SK-N-SH treated with all-trans-retinoic acid at 6 μM for 48 hours (cell line): ENCODE results near the gene CLCF1.

ENCODE experiments used
- ATAC-seq: fragments of 200-7000 bp; cut with Tn5 transposase; 3 replicates; pipeline ENCODE4 v1.9.1; 2020; ENCODE audit warnings: mild to moderate bottlenecking, moderate library complexity
- ARNTL ChIP-seq: fragments of 450-650 bp; formaldehyde crosslinking; IDR thresholded peaks from 2 replicates; pipeline ENCODE4 v1.5.0; 2020; ENCODE audit warnings: low read depth, mild to moderate bottlenecking, moderate library complexity, borderline replicate concordance
- BACH2 ChIP-seq: fragments of 250-450 bp; sonication (Bioruptor Pico); IDR thresholded peaks from 2 replicates; pipeline ENCODE4 v1.9.0; 2021; ENCODE audit warnings: mild to moderate bottlenecking, borderline replicate concordance
- CREB5 ChIP-seq: fragments of 250-450 bp; sonication (Bioruptor Pico); IDR thresholded peaks from 2 replicates; pipeline ENCODE4 v1.5.1; 2020; ENCODE audit warnings: low read depth, mild to moderate bottlenecking, moderate library complexity
- CSDC2 ChIP-seq: fragments of 250-450 bp; sonication (Bioruptor Pico); IDR thresholded peaks from 2 replicates; pipeline ENCODE4 v1.5.0; 2020; ENCODE audit warnings: mild to moderate bottlenecking, moderate library complexity
- ESRRG ChIP-seq: fragments of 250-450 bp; sonication (Bioruptor Pico); IDR thresholded peaks from 2 replicates; pipeline ENCODE4 v1.6.1; 2021; ENCODE audit warnings: mild to moderate bottlenecking
- ISL1 ChIP-seq: fragments of 250-450 bp; sonication (Bioruptor Pico); IDR thresholded peaks from 2 replicates; pipeline ENCODE4 v2.1.2; 2022; ENCODE audit warnings: mild to moderate bottlenecking, moderate library complexity
- OSR1 ChIP-seq: fragments of 250-450 bp; sonication (Bioruptor Pico); IDR thresholded peaks from 2 replicates; pipeline ENCODE4 v1.8.0; 2022; ENCODE audit warnings: moderate library complexity, mild to moderate bottlenecking, inconsistent platforms
- POU6F1 ChIP-seq: fragments of 250-450 bp; sonication (Bioruptor Pico); IDR thresholded peaks from 2 replicates; pipeline ENCODE4 v1.8.0; 2021; ENCODE audit warnings: low read depth, mild to moderate bottlenecking, moderate library complexity, borderline replicate concordance
- RARB ChIP-seq: fragments of 250-450 bp; sonication (Bioruptor Pico); IDR thresholded peaks from 2 replicates; pipeline ENCODE4 v1.8.0; 2021; ENCODE audit warnings: mild to moderate bottlenecking, moderate library complexity
- SNAI2 ChIP-seq: fragments of 250-450 bp; sonication (Bioruptor Pico); IDR thresholded peaks from 2 replicates; pipeline ENCODE4 v1.5.0; 2020; ENCODE audit warnings: mild to moderate bottlenecking, moderate library complexity
- TOX ChIP-seq: fragments of 250-450 bp; sonication (Bioruptor Pico); IDR thresholded peaks from 2 replicates; pipeline ENCODE4 v1.8.0; 2021; ENCODE audit warnings: mild to moderate bottlenecking, moderate library complexity, borderline replicate concordance
- TSHZ2 ChIP-seq: fragments of 250-450 bp; sonication (Bioruptor Pico); IDR thresholded peaks from 2 replicates; pipeline ENCODE4 v1.5.0; 2020; ENCODE audit warnings: mild to moderate bottlenecking, moderate library complexity
- ZC3H10 ChIP-seq: fragments of 250-450 bp; sonication (Bioruptor Pico); IDR thresholded peaks from 2 replicates; pipeline ENCODE4 v1.5.1; 2021; ENCODE audit warnings: mild to moderate bottlenecking, moderate library complexity
- ZFP3 ChIP-seq: fragments of 250-450 bp; sonication (Bioruptor Pico); IDR thresholded peaks from 2 replicates; pipeline ENCODE4 v1.5.0; 2020; ENCODE audit warnings: mild to moderate bottlenecking, moderate library complexity
- ZFP30 ChIP-seq: fragments of 450-650 bp; formaldehyde crosslinking; IDR thresholded peaks from 2 replicates; pipeline ENCODE4 v1.5.0; 2022; ENCODE audit warnings: mild to moderate bottlenecking, moderate library complexity
- ZNF565 ChIP-seq: fragments of 450-650 bp; formaldehyde crosslinking; conservative IDR thresholded peaks from 2 replicates; pipeline ENCODE4 v1.5.0; 2020; ENCODE audit warnings: low read depth, mild to moderate bottlenecking, moderate library complexity
- ZNF70 ChIP-seq: fragments of 450-650 bp; formaldehyde crosslinking; IDR thresholded peaks from 2 replicates; pipeline ENCODE4 v1.5.0; 2020; ENCODE audit warnings: mild to moderate bottlenecking, moderate library complexity
- ZNF8 ChIP-seq: fragments of 450-650 bp; formaldehyde crosslinking; IDR thresholded peaks from 2 replicates; pipeline ENCODE4 v1.5.0; 2020; ENCODE audit warnings: mild to moderate bottlenecking, moderate library complexity
- TF ChIP-seq, protein P1 (sequence below): fragments of 250-450 bp; sonication (Bioruptor Pico); IDR thresholded peaks from 2 replicates; pipeline ENCODE4 v1.8.0; 2020; ENCODE audit warnings: mild to moderate bottlenecking, moderate library complexity, borderline replicate concordance
- TF ChIP-seq, protein P2 (sequence below): fragments of 250-450 bp; sonication (Bioruptor Pico); IDR thresholded peaks from 2 replicates; pipeline ENCODE4 v1.5.1; 2021; ENCODE audit warnings: mild to moderate bottlenecking, moderate library complexity

Gene CLCF1

DNA sequence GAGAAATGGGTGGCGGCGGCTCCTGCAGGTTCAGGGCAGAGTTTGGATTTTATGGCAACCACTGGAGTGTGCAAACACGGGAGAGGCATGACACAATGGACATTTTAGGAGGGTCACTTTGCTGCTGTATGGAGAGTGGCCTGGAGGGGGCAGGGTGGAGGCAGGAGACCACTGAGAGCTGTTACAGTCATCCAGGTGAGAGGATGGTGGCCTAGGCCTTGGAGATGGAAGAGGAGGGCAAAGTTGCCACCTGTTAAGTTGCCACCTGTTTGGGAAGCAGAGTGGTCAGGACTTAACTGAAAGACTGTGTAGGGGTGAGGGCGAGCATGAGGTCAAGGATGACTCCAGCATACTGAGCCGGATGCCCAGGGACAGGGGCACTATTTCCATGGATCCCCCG, 16.1 kb upstream of the CLCF1 start:
- TF ChIP-seq CREB5 (no peak), TOX (CRISPR knock-in tag) (no peak), ZNF8 (CRISPR knock-in tag) (no peak), ARNTL (CRISPR knock-in tag) (no peak), TSHZ2 (CRISPR knock-in tag) (no peak), ZNF565 (CRISPR knock-in tag) (no peak), ZFP30 (CRISPR knock-in tag) (no peak), SNAI2 (CRISPR knock-in tag) (no peak), ZFP3 (CRISPR knock-in tag) (no peak), POU6F1 (CRISPR knock-in tag) (no peak), ESRRG (CRISPR knock-in tag) (no peak), ZNF70 (CRISPR knock-in tag) (no peak), ZC3H10 (CRISPR knock-in tag) (no peak), RARB (CRISPR knock-in tag) (no peak), OSR1 (no peak), ISL1 (CRISPR knock-in tag) (no peak), CSDC2 (CRISPR knock-in tag) (no peak), BACH2 (CRISPR knock-in tag) (no peak)
- TF ChIP-seq, protein P1, sequence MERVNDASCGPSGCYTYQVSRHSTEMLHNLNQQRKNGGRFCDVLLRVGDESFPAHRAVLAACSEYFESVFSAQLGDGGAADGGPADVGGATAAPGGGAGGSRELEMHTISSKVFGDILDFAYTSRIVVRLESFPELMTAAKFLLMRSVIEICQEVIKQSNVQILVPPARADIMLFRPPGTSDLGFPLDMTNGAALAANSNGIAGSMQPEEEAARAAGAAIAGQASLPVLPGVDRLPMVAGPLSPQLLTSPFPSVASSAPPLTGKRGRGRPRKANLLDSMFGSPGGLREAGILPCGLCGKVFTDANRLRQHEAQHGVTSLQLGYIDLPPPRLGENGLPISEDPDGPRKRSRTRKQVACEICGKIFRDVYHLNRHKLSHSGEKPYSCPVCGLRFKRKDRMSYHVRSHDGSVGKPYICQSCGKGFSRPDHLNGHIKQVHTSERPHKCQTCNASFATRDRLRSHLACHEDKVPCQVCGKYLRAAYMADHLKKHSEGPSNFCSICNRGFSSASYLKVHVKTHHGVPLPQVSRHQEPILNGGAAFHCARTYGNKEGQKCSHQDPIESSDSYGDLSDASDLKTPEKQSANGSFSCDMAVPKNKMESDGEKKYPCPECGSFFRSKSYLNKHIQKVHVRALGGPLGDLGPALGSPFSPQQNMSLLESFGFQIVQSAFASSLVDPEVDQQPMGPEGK (CRISPR knock-in tag) = no peak
- TF ChIP-seq, protein P2, sequence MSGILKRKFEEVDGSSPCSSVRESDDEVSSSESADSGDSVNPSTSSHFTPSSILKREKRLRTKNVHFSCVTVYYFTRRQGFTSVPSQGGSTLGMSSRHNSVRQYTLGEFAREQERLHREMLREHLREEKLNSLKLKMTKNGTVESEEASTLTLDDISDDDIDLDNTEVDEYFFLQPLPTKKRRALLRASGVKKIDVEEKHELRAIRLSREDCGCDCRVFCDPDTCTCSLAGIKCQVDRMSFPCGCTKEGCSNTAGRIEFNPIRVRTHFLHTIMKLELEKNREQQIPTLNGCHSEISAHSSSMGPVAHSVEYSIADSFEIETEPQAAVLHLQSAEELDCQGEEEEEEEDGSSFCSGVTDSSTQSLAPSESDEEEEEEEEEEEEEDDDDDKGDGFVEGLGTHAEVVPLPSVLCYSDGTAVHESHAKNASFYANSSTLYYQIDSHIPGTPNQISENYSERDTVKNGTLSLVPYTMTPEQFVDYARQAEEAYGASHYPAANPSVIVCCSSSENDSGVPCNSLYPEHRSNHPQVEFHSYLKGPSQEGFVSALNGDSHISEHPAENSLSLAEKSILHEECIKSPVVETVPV (CRISPR knock-in tag) = no peak
- ATAC-seq = 0 out of 3 replicates have a peak, but pooled peaks have one; percentile 15

GRCh38 chr11:67387518-67387917, 14.1 kb upstream of the CLCF1 start:
- TF ChIP-seq ZFP3 (CRISPR knock-in tag) (no peak), TSHZ2 (CRISPR knock-in tag) (no peak), POU6F1 (CRISPR knock-in tag) (no peak), ZNF8 (CRISPR knock-in tag) (no peak), RARB (CRISPR knock-in tag) (no peak), CREB5 (no peak)
- ATAC-seq = no peak
